Body of pancreas (tissue), 4 donors: ENCODE measurements around the gene EDAR.

Experiments used
- POLR2A ChIP-seq, 3 donors: fragments of 450-650 bp; IDR thresholded peaks; one replicate each; pipeline ENCODE4 v1.6.1; 2016; ENCODE audit warnings: antibody characterized with exemption in 3 of 3, mild to moderate bottlenecking in 2 of 3
- TF ChIP-seq, protein P1 (sequence below), 7 experiments: fragments of 450-650 bp in 4 of 7; fragments of 200-600 bp in 3 of 7; sonication (generic) in 3 of 7; IDR thresholded peaks; one replicate each; pipeline ENCODE4 v1.5.1; 2016 to 2019; ENCODE audit warnings: antibody characterized with exemption in 7 of 7

DNA sequence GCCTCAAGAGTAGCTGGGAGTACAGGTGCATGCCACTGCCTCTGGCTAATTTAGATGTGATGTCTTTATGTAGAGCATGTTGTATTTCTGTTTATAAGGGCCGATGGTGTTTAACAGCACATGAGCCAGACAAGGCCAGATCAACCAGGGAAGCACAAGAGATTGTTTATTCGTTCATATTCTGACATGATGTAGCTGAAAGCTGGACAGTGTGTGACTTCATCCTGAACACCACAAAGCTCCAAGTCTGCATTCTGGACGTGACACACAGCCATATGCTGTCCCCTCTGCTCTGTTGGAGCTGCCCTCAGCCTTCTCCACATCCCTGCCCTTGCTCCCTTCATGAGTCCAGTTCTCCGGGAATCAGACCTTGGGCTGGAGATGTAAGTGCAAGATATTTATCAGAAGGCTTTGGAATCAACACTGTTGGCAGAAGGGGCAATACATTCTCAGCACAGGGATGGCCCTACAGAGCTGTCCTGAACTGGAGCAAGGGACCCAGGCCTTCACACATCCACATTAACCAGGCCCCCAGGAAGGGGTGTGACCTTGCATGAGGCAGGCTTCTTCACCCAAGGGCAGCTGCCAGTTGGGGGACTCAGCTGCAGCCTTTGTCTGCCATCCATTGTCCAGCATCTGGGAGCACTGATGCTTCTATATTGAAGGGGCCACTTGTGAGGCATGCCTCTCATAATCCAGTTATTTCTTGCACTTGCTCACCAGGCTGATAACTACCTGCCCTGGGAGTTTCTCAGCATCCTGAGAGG is 38.5 kb downstream of the EDAR start:
- no peak for TF ChIP-seq POLR2A (IDR thresholded peaks at IDR 0.05)
- TF ChIP-seq, protein P1, sequence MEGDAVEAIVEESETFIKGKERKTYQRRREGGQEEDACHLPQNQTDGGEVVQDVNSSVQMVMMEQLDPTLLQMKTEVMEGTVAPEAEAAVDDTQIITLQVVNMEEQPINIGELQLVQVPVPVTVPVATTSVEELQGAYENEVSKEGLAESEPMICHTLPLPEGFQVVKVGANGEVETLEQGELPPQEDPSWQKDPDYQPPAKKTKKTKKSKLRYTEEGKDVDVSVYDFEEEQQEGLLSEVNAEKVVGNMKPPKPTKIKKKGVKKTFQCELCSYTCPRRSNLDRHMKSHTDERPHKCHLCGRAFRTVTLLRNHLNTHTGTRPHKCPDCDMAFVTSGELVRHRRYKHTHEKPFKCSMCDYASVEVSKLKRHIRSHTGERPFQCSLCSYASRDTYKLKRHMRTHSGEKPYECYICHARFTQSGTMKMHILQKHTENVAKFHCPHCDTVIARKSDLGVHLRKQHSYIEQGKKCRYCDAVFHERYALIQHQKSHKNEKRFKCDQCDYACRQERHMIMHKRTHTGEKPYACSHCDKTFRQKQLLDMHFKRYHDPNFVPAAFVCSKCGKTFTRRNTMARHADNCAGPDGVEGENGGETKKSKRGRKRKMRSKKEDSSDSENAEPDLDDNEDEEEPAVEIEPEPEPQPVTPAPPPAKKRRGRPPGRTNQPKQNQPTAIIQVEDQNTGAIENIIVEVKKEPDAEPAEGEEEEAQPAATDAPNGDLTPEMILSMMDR (IDR thresholded peaks at IDR 0.05) = no peak
